Endothelial cell of umbilical vein (primary cell): ENCODE data around the gene DPH6. TPM values are rescaled to one million over a fixed set of nuclear protein-coding genes. Genes with fewer than 3 reads are reported as not detected.
"Not testable (repeated sequence)": the region's sequence is repeated elsewhere in the genome, so short reads cannot be mapped to it uniquely, and the experiment has no call there.

Experiments
- BruUV-seq: library from RNA; stranded (reverse); fragments of 400-500 nt; replicated peaks from 2 replicates; lab custom pipeline; 2021; lab: Mats Ljungman, UMichigan
- CTCF ChIA-PET: fragments of 300-600, 350-600 bp; sonication (Branson Sonifier 250); formaldehyde crosslinking; loops from one replicate; lab custom pipeline; 2021; ENCODE audit warnings: antibody characterized with exemption, inconsistent platforms; lab: Charles Lee
- POLR2A ChIA-PET: fragments of 300-600, 350-600 bp; sonication (Branson Sonifier 250); formaldehyde crosslinking; loops from one replicate; lab custom pipeline; 2021; ENCODE audit warnings: antibody characterized with exemption, inconsistent platforms; lab: Charles Lee
- DNase-seq: peaks from one replicate; pipeline ENCODE4 v3.0.0-alpha.2; 2011; ENCODE audit warnings: low read depth, low spot score
- FAIRE-seq: peaks from 2 replicates; lab custom pipeline; 2011; peaks lifted over from hg19 to GRCh38; lab: Jason Lieb, UNC
- H2AFZ ChIP-seq: 2 replicates; pipeline ENCODE4 v1.6.0; 2012; ENCODE audit warnings: low read depth, low read length, control low read depth, inconsistent platforms
- H3K27ac ChIP-seq: 2 replicates; pipeline ENCODE4 v1.5.1; 2011; ENCODE audit warnings: low read depth, mild to moderate bottlenecking, control low read depth, low read length, moderate library complexity; ENCODE audit not compliant: insufficient read depth
- H3K27me3 ChIP-seq, 2 experiments: 2 replicates each; pipeline versions ENCODE4 v1.6.0 to v1.6.1; 2011; ENCODE audit warnings: low read length in 2 of 2, mixed read lengths in 1 of 2; ENCODE audit not compliant: control insufficient read depth in 2 of 2, insufficient read depth in 2 of 2
- H3K36me3 ChIP-seq, 2 experiments: 2 replicates in 1 of 2; 3 replicates in 1 of 2; pipeline ENCODE4 v1.5.1; 2011; ENCODE audit warnings: low read length in 2 of 2, mild to moderate bottlenecking in 1 of 2, moderate library complexity in 1 of 2; ENCODE audit not compliant: control insufficient read depth in 2 of 2, insufficient read depth in 2 of 2; ENCODE audit errors: extremely low read depth in 1 of 2
- H3K4me1 ChIP-seq: 3 replicates; pipeline ENCODE4 v1.5.1; 2011; ENCODE audit warnings: mild to moderate bottlenecking, low read length; ENCODE audit not compliant: control insufficient read depth, insufficient read depth; ENCODE audit errors: extremely low read depth
- H3K4me2 ChIP-seq: 2 replicates; pipeline ENCODE4 v1.6.1; 2011; ENCODE audit warnings: low read length, control low read depth, mixed read lengths; ENCODE audit not compliant: insufficient read depth
- H3K4me3 ChIP-seq, 3 experiments: fragments of 200-600 bp in 1 of 3; sonication (generic), shearing (Covaris generic) in 1 of 3; replicated peaks in 1 of 3; 2 replicates each; pipeline ENCODE4 v1.5.1; 2011 to 2016; ENCODE audit warnings: control low read depth in 3 of 3, low read length in 3 of 3, mild to moderate bottlenecking in 2 of 3, inconsistent platforms in 1 of 3, low read depth in 1 of 3, moderate library complexity in 1 of 3; ENCODE audit not compliant: insufficient read depth in 1 of 3
- H3K79me2 ChIP-seq: 2 replicates; pipeline ENCODE4 v1.6.0; 2012; ENCODE audit warnings: low read length, inconsistent platforms; ENCODE audit not compliant: control insufficient read depth, insufficient read depth
- H3K9ac ChIP-seq: replicated peaks from 2 replicates; pipeline ENCODE3; 2011; ENCODE audit warnings: low read length, control low read depth; ENCODE audit not compliant: insufficient read depth; ENCODE audit errors: extremely low read depth
- H3K9me1 ChIP-seq: replicated peaks from 3 replicates; pipeline ENCODE4 v1.6.0; 2011; ENCODE audit warnings: mild to moderate bottlenecking, low read length; ENCODE audit not compliant: control insufficient read depth, insufficient read depth; ENCODE audit errors: extremely low read depth
- H3K9me3 ChIP-seq: replicated peaks from 2 replicates; pipeline ENCODE4 v1.5.1; 2012; ENCODE audit warnings: low read length, inconsistent platforms; ENCODE audit not compliant: control insufficient read depth, insufficient read depth
- H4K20me1 ChIP-seq: replicated peaks from 2 replicates; pipeline ENCODE3; 2011; ENCODE audit warnings: mild to moderate bottlenecking, low read length; ENCODE audit not compliant: control insufficient read depth, insufficient read depth; ENCODE audit errors: extremely low read depth
- FOS ChIP-seq: IDR thresholded peaks from 2 replicates; pipeline ENCODE4 v1.6.1; 2011; ENCODE audit warnings: mild to moderate bottlenecking, low read length, moderate library complexity, borderline replicate concordance; ENCODE audit not compliant: insufficient read depth
- GATA2 ChIP-seq: IDR thresholded peaks from 2 replicates; pipeline ENCODE4 v1.7.0; 2011; ENCODE audit warnings: low read depth, mild to moderate bottlenecking, moderate library complexity, mixed read lengths, low read length; ENCODE audit not compliant: insufficient read length, insufficient read depth
- JUN ChIP-seq: IDR thresholded peaks from 2 replicates; pipeline ENCODE4 v1.6.1; 2011; ENCODE audit warnings: borderline replicate concordance, low read depth; ENCODE audit not compliant: insufficient read length, insufficient read depth
- MAX ChIP-seq: IDR thresholded peaks from 2 replicates; pipeline ENCODE4 v1.6.1; 2011; ENCODE audit not compliant: insufficient read depth, insufficient read length
- MYC ChIP-seq: IDR thresholded peaks from one replicate; pipeline ENCODE4 v1.6.1; 2011; ENCODE audit warnings: mild to moderate bottlenecking, low read depth, low read length
- POLR2A ChIP-seq: IDR thresholded peaks from 2 replicates; pipeline ENCODE4 v1.6.1; 2012; ENCODE audit warnings: low read depth, mild to moderate bottlenecking, control low read depth, low read length
- POLR2AphosphoS5 ChIP-seq: IDR thresholded peaks from 2 replicates; pipeline ENCODE4 v1.6.1; 2012; ENCODE audit warnings: low read depth, mild to moderate bottlenecking, control low read depth, low read length, moderate library complexity; ENCODE audit not compliant: insufficient read depth
- dilution Hi-C: fragments of 300-500 bp; cut with MboI; formaldehyde crosslinking; loops from one replicate; pipeline ENCODE4 v1.15.0; 2019; ENCODE audit warnings: low sequenced_read_pairs; ENCODE audit not compliant: extremely low pct_ligation_motif_present
- intact Hi-C: fragments of 100-400 bp; cut with micrococcal nuclease; formaldehyde crosslinking; loops from one replicate; pipeline ENCODE4 v1.10.0; 2022
- polyA plus RNA-seq, 4 experiments: library from polyadenylated mRNA; depleted of rRNA in 3 of 4; stranded (reverse) in 3 of 4; unstranded in 1 of 4; fragments of >200 nt; gene quantifications; 2 replicates each; pipeline versions ENCODE4 v1.2.1 to v1.2.3, GENCODE V29; 2011 to 2012; ENCODE audit warnings: missing spikeins in 1 of 4
- total RNA-seq: library from RNA; stranded (reverse); gene quantifications from 2 replicates; pipeline ENCODE4 v1.2.3, GENCODE V29; 2021

The DPH6 gene
- total and polyA plus RNA-seq, 2 donors (not counting 3 experiments of a cell fraction or from before 2014, with no cell fraction given): 4.6 to 10.1 TPM

- Histone ChIP-seq H3K9ac (no peak overlapping the region), H3K4me1 (no peaks in the 10 kb centered on the region), H3K9me1 (no peaks in the 10 kb centered on the region), H2AFZ (no peak overlapping the region), H3K9me3 (no peaks in the 10 kb centered on the region), H3K27me3 (no peaks in the 10 kb centered on the region), H3K27ac (no peak overlapping the region), H4K20me1 (no peaks in the 10 kb centered on the region), H3K36me3 (no peaks in the 10 kb centered on the region), H3K4me2 (no peak overlapping the region), H3K4me3 (no peak overlapping the region), H3K79me2 (no peaks in the 10 kb centered on the region)
- ChIA-PET CTCF (interaction anchor here (2.2 kb wide), 1 partner anchor 64 kb away, joined by 10 read pairs; no protein-coding TSS in a partner anchor), POLR2A (no interaction called here)
- TF ChIP-seq GATA2 (no peak), POLR2A (no peak), POLR2AphosphoS5 (no peak), MAX (no peak), JUN (no peak), MYC (no peak), FOS (no peak)
- FAIRE-seq: no peak
- dilution Hi-C loops (no loop called here), intact Hi-C loops (no loop called here)
- no TSS peak for BruUV-seq
- DNase-seq: no peak
These were observed 166.0 kb downstream of the DPH6 start for GRCh38 chr15:35379972-35380371.

GRCh38 chr15:35378454-35378853 lies 167.5 kb downstream of the DPH6 start:
- BruUV-seq, H3K36me3 ChIP-seq, H3K4me1 ChIP-seq, H3K9me1 ChIP-seq, POLR2A ChIA-PET, H3K79me2 ChIP-seq, intact Hi-C loops, H3K27me3 ChIP-seq, dilution Hi-C loops, H3K27ac ChIP-seq, FAIRE-seq, H3K4me2 ChIP-seq, DNase-seq, H3K4me3 ChIP-seq, H3K9ac ChIP-seq, H2AFZ ChIP-seq, H3K9me3 ChIP-seq, H4K20me1 ChIP-seq: not testable (repeated sequence)
- CTCF ChIA-PET: interaction anchor here (2.2 kb wide), 1 partner anchor 66 kb away, joined by 10 read pairs; no protein-coding TSS in a partner anchor
